Subcutaneous adipose tissue (tissue), 4 donors: ENCODE data around the gene WTIP. TPM values are rescaled to one million over a fixed set of nuclear protein-coding genes. Genes with fewer than 3 reads are reported as not detected.

Experiments
- CTCF ChIP-seq: fragments of 450-650 bp; IDR thresholded peaks from one replicate; pipeline ENCODE4 v1.5.1; 2016; ENCODE audit warnings: low read depth, mild to moderate bottlenecking, control low read depth, antibody characterized with exemption, moderate library complexity
- total RNA-seq, 4 donors: library from RNA; depleted of rRNA; stranded (reverse); fragments of >200 nt; gene quantifications; one replicate each; pipeline ENCODE4 v1.1.0, GENCODE V29; 2016

WTIP gene
- total RNA-seq: 10 to 100 TPM in 3 of 4 donors, 1 to 10 TPM in 1; 6.5 to 17.9 (median 16.9) TPM

DNA sequence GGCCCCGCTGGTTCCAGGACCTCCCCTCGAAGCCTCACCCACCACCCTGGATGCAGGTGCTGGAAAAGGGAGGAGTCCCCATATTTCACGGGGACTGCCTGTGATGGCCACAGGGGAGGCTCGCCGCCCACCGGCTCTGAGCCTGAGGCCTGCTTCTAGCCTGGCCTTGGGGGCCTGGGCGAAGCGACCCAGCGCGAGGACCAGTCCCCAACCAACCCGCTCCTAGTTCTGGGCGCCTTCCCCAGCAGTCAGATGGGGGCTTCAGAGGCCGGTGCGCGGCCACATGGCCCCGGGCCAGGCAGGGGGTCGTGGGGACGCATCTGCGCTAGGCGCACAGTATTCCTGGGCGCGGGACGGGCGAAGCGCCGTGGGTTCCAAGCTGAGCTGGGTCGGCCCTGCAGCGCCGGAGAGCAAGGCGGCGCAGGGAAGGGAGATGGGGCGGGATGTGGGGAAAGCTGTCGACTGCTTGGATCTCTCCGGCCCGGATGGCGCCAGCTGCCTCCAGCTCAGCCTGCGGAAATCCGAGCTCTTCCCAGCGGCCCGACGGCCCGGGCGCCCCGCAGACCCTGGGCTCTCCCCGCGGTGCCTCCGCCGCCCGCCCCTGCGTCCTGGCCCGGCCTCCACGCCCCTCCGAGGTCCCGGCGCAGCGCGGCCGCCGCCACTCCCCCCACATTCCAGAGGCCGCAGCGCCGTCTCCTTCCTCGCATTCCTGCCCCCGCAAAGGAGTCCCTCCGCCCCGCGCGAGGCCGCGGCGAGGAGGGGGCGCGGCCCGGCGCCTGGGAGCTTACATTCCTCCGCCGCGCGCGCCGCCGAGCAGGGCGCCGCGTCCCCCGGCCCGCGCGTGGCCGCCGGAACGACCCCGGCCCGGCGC lies at the start of gene WTIP:
Gene WTIP, plus strand, starts transcription at position 788 of the 871 bp plus-strand sequence. CDS start 217 bp downstream, outside the sequence.
- no peak for TF ChIP-seq CTCF

GRCh38 chr19:34432797-34433196 lies 48.8 kb upstream of the WTIP start:
- TF ChIP-seq CTCF: no peak

DNA sequence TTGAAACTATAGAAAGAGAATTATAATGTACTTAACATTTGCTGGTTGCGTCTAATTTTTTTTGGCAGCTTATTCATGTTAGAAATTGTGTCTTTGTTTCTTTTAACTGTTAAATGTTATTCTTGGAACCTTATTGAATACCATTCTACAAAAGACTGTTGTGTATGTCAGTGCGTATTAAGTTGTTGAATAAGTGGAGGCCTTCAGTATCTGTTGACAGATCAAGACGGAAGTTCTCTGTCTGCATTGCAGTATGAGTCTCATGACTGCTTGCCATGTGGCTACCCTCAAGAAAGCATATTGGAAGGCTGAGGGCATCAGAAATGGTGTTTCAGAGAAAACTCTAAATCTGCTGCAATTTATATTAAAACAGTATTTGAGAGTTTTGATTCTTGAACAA lies 44.8 kb upstream of the WTIP start:
- TF ChIP-seq CTCF: no peak

DNA sequence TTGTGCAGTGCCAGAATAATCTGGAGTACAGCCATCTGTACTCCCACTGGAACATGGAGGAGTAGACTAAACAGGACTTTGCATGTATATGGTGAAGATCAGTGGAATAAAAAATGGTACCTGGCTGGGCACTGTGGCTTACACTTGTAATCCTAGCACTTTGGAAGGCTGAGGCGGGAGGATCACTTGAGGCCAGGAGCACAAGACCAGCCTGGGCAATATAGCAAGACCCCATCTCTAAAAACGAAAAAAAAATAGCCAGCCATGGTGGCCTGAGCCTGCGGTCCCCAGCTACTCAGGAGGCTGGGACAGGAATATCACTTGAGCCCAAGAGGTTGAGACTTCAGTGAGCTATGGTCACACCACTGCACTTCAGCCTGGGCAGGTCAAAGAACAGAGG lies 33.4 kb upstream of the WTIP start:
- TF ChIP-seq CTCF: no peak

GRCh38 chr19:34452723-34453122 lies 28.8 kb upstream of the WTIP start:
- no peak for TF ChIP-seq CTCF

- no peak for TF ChIP-seq CTCF
Observed at GRCh38 chr19:34454091-34454490, 27.5 kb upstream of the WTIP start.

DNA sequence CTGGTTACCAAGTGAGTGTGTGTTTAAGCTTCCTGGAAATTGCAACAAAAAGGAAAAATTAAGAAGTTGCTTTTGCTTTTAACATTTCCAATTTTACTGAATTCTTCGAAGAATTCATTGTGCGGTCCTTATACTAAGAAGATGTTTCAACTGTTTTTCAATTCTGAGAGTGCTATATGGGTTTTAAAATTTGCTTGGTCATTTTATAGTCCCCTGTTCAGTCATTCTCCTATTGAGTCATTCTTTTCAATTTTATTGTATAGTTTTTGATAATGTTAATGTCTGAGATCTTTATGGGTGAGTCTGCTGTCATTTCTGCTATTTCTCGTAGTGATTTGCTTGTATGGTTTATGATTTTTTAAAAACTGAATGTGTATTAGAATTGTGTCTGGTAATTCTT lies 26.9 kb upstream of the WTIP start:
- no peak for TF ChIP-seq CTCF
